Naive thymus-derived CD8-positive, alpha-beta T cell (primary cell): ENCODE measurements around the gene PXYLP1. TPM values are rescaled to one million over a fixed set of nuclear protein-coding genes. Genes with fewer than 3 reads are reported as not detected.
"Not testable (repeated sequence)": the region's sequence is repeated elsewhere in the genome, so short reads cannot be mapped to it uniquely, and the experiment has no call there.

ENCODE experiments used
- ATAC-seq, 2 donors: fragments of 150-1000 bp; cut with Tn5 transposase in 1 of 2; sonication (Bioruptor Pico), chemical (Tn5 transposase) in 1 of 2; 1 replicate in 1 of 2; 2 replicates in 1 of 2; pipeline ENCODE4 v1.10.0; 2021; ENCODE audit warnings: mild to moderate bottlenecking in 2 of 2, moderate library complexity in 2 of 2
- POLR2A ChIA-PET: fragments of 350-600 bp; sonication (Branson Sonifier 250); formaldehyde crosslinking; loops from one replicate; lab custom pipeline; 2021; ENCODE audit warnings: antibody characterized with exemption; lab: Charles Lee
- DNase-seq, 10 donors: peaks; one replicate each; pipeline versions ENCODE4 v3.0.0 to v3.0.0-alpha.2; 2020 to 2022
- H3K27ac Mint-ChIP-seq, 10 donors: one replicate each; pipeline ENCODE4 v1.8.0; 2020 to 2022; ENCODE audit warnings: mild to moderate bottlenecking in 10 of 10, mixed read lengths in 10 of 10, moderate library complexity in 4 of 10, inconsistent platforms in 1 of 10
- H3K27me3 Mint-ChIP-seq, 5 donors: one replicate each; pipeline ENCODE4 v1.8.0; 2021 to 2022; ENCODE audit warnings: mixed read lengths in 5 of 5
- H3K36me3 Mint-ChIP-seq, 3 donors: one replicate each; pipeline ENCODE4 v1.8.0; 2020 to 2022; ENCODE audit warnings: mixed read lengths in 3 of 3, mild to moderate bottlenecking in 2 of 3, inconsistent platforms in 1 of 3
- H3K4me1 Mint-ChIP-seq, 4 donors: one replicate each; pipeline ENCODE4 v1.8.0; 2021 to 2022; ENCODE audit warnings: mixed read lengths in 4 of 4
- H3K4me3 Mint-ChIP-seq, 10 donors: one replicate each; pipeline ENCODE4 v1.8.0; 2020 to 2022; ENCODE audit warnings: mild to moderate bottlenecking in 10 of 10, mixed read lengths in 10 of 10, moderate library complexity in 6 of 10, inconsistent platforms in 1 of 10
- H3K9me3 Mint-ChIP-seq, 9 donors: one replicate each; pipeline ENCODE4 v1.8.0; 2020 to 2022; ENCODE audit warnings: mixed read lengths in 9 of 9, mild to moderate bottlenecking in 3 of 9, inconsistent platforms in 1 of 9, moderate library complexity in 1 of 9
- polyA plus RNA-seq, 3 donors: library from polyadenylated mRNA; unstranded; fragments of 300-500 nt; fragmentation: Illumina TruSeq; gene quantifications; one replicate each; pipeline ENCODE4 v1.2.3, GENCODE V29; 2021
- total RNA-seq, 8 experiments: library from RNA in 2 of 8; stranded (reverse) in 2 of 8; gene quantifications; one replicate each; pipeline ENCODE4 v1.2.3 and lab custom pipeline; 2021 to 2026

The PXYLP1 gene
- total and polyA plus RNA-seq, 5 experiments from 2014 or later, result 9.9 to 36.9 (median 18.3) TPM

DNA sequence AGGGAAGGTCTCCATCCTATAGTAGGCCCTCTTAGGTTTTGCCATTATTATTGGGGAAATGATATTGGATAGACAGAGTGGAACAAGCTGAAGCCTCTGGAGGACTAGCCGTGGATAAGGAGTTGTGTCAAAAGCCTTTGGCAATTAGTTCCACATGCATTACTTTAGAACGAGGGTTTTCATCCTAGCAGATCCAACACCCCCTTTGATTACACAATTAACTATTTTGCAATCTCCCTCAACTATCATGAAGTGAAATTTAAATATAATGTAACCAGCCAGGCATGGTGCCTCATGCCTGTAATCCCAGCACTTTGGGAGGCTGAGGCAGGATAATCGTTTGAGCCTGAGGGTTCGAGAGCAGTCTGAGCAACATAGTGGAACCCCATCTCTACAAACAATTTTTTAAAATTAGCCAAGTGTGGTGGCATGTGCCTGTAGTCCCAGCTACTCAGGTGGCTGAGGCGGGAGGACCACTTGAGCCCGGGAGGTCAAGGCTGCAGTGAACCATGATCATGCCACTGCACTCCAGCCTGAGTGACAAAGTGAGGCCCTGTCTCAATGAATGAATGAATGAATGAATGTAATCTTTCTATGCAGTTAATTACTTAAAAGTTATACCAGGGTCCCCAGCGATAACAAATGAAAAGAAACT is 56.8 kb downstream of the PXYLP1 start:
- Mint-ChIP-seq H3K4me1 (peaks cover 3 to 11% (median 5%) of the 10 kb centered on the region in 4 donors), H3K36me3 (peaks cover 11 to 77% (median 33%) of the 10 kb centered on the region in 3 donors), H3K27ac (peak overlapping the region in 3 of 10 donors; percentile 8 to 68 (median 13)), H3K4me3 (no peak overlapping the region), H3K9me3 (no peaks in the 10 kb centered on the region), H3K27me3 (no peaks in the 10 kb centered on the region)
- no peak for ATAC-seq
- DNase-seq, result no peak
- POLR2A ChIA-PET, result no interaction called here

DNA sequence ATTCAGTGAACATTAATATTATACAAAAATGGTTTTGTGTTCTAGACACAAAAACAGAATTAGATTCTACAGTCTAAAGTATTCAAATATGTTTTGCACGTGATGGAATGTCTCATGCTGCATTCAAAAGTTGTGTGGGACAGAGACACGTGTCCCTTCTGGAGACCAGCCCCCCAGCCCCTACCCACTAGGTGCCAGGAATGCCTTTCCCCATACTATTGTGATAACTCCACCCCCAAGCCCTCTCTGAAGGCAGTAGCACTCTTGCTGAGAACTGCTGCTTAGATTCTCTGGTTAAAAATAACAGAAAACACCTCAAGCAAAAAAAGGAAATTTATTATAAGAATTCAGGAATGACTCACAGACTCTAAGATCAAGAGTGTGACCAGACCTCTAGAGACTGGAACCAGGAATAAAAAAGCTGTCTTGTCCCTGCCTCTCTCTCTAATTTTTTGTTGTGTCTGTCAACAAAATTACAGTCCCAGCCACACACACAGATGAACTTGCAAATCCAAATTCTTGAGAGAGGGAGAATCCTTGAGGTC is 57.7 kb downstream of the PXYLP1 start:
- peak overlapping the region in 4 of 10 donors; percentile 19 to 58 (median 32) for H3K27ac Mint-ChIP-seq
- POLR2A ChIA-PET, result interaction anchor here (3.2 kb wide), 1 partner anchor 58 kb away, joined by 8 read pairs; the partner anchor contains the start of gene PXYLP1
- H3K27me3 Mint-ChIP-seq, result no peaks in the 10 kb centered on the region
- DNase-seq (no peak), ATAC-seq (no peak)
- H3K4me3 Mint-ChIP-seq, result no peak overlapping the region
- H3K9me3 Mint-ChIP-seq, result no peaks in the 10 kb centered on the region
- peaks cover 3 to 18% (median 13%) of the 10 kb centered on the region in 4 donors for H3K4me1 Mint-ChIP-seq
- peaks cover 11 to 69% (median 29%) of the 10 kb centered on the region in 3 donors for H3K36me3 Mint-ChIP-seq

DNA sequence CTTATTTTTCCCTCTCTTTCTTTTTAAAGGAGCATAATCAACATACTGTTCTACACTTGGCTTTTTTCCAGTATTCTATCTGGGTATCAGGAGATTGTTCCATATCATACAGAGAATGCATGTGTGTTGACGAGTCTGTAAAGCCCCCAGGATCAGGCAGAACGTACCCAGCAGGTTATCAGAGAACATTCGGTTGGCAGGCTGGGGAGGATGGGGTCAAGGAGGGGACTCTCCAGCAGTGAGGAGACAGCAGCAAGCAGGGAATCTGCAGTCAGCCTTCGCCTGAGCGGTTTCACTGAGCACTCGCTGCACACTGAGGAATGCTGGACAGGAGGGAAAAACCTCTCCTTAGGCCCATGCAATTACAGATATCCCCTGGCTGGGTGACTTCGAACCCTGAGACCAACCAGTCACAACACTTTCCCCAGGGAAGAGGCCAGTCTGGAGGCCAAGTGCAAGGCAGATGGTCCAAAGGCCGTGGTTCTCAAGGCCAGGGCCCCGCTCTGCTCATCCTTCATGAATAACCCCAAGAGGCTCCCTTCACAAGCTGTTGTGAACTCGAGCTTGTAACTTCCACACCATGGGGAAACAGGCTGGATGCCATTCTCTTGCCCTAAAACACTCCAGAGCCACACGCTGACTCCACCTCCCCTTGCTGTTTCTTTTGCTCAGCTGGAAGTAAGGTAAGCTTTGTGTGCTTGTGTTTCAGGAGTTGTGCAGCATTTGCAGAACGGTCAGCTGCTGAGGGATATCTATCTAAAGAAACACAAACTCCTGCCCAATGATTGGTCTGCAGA is 60.1 kb downstream of the PXYLP1 start:
- Mint-ChIP-seq H3K36me3 (peaks cover 11 to 52% (median 30%) of the 10 kb centered on the region in 3 donors), H3K4me3 (no peak overlapping the region), H3K27me3 (no peaks in the 10 kb centered on the region), H3K4me1 (peaks cover 9 to 28% (median 23%) of the 10 kb centered on the region in 4 donors), H3K27ac (peak overlapping the region in 8 of 10 donors; percentile 1 to 91 (median 52)), H3K9me3 (peaks cover 0 to 3% (median 0%) of the 10 kb centered on the region in 9 donors)
- POLR2A ChIA-PET, result interaction anchor here (0.9 to 3.2 kb wide), 2 partner anchors 24 to 60 kb away, joined by 3 to 8 read pairs; partner anchors contain the start of gene PXYLP1
- DNase-seq (no peak), ATAC-seq (no peak)

DNA sequence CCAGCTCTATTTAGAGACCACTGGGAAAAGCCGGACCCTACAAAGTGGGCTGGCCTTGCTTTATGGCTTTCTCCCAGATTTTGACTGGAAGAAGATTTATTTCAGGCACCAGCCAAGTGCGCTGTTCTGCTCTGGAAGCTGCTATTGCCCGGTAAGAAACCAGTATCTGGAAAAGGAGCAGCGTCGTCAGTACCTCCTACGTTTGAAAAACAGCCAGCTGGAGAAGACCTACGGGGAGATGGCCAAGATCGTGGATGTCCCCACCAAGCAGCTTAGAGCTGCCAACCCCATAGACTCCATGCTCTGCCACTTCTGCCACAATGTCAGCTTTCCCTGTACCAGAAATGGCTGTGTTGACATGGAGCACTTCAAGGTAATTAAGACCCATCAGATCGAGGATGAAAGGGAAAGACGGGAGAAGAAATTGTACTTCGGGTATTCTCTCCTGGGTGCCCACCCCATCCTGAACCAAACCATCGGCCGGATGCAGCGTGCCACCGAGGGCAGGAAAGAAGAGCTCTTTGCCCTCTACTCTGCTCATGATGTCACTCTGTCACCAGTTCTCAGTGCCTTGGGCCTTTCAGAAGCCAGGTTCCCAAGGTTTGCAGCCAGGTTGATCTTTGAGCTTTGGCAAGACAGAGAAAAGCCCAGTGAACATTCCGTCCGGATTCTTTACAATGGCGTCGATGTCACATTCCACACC is 60.9 kb downstream of the PXYLP1 start:
- POLR2A ChIA-PET, result interaction anchor here (0.9 to 3.2 kb wide), 5 partner anchors 15 to 61 kb away, joined by 3 to 8 read pairs (median 3); partner anchors contain the start of gene PXYLP1
- Mint-ChIP-seq H3K4me1 (peaks cover 9 to 29% (median 23%) of the 10 kb centered on the region in 4 donors), H3K36me3 (peaks cover 9 to 49% (median 29%) of the 10 kb centered on the region in 3 donors), H3K27me3 (no peaks in the 10 kb centered on the region), H3K27ac (peak overlapping the region in 8 of 10 donors; percentile 33 to 98 (median 87)), H3K9me3 (peaks cover 0 to 3% (median 0%) of the 10 kb centered on the region in 9 donors), H3K4me3 (peak overlapping the region in 2 of 10 donors; percentile 15 to 38)
- DNase-seq (no peak), ATAC-seq (no peak)

DNA sequence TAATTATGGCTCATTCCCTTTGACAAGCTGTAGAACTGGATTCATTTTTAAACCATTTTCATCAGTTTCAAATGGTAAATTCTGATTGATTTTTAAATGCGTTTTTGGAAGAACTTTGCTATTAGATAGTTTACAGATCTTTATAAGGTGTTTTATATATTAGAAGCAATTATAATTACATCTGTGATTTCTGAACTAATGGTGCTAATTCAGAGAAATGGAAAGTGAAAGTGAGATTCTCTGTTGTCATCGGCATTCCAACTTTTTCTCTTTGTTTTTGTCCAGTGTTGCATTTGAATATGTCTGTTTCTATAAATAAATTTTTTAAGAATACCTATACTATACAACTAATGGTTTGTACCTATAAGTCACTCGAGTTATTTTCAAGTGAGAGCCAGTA is 62.7 kb downstream of the PXYLP1 start:
- no peak for ATAC-seq
- Mint-ChIP-seq H3K9me3 (peaks cover 0 to 9% (median 0%) of the 10 kb centered on the region in 9 donors), H3K36me3 (peaks cover 4 to 39% (median 35%) of the 10 kb centered on the region in 3 donors), H3K27ac (peak overlapping the region in 9 of 10 donors; percentile 83 to 98 (median 91)), H3K4me1 (peaks cover 10 to 37% (median 28%) of the 10 kb centered on the region in 4 donors), H3K4me3 (peak overlapping the region; percentile 15 to 84 (median 76)), H3K27me3 (no peaks in the 10 kb centered on the region)
- POLR2A ChIA-PET, result interaction anchor here (0.6 to 1.8 kb wide), 2 partner anchors 28 to 47 kb away, joined by 3 to 6 read pairs; no protein-coding TSS in a partner anchor
- no peak for DNase-seq

DNA sequence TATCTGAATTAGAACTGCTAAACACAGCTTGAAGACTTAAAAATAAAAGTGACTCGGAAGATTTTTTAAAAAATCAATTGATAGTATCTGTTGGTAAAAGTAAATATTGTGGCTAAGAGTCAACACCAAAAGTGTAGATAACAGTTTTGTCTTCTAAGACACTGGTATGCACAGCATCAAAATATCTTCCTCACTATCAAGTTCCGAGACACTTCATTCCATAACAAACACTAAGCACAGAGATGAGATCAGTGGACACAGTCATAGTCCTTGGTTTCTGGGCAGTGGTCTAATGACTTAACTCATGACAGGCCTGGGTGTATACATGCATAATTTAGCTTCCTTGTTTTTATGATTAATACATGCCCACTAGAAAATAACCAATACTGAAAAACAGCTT is 63.2 kb downstream of the PXYLP1 start:
- H3K4me1 Mint-ChIP-seq, result peaks cover 13 to 42% (median 31%) of the 10 kb centered on the region in 4 donors
- H3K4me3 Mint-ChIP-seq, result peak overlapping the region; percentile 15 to 84 (median 76)
- peaks cover 4 to 35% (median 30%) of the 10 kb centered on the region in 3 donors for H3K36me3 Mint-ChIP-seq
- peaks cover 0 to 9% (median 0%) of the 10 kb centered on the region in 9 donors for H3K9me3 Mint-ChIP-seq
- POLR2A ChIA-PET, result interaction anchor here (1.0 to 1.8 kb wide), 3 partner anchors 14 to 63 kb away, joined by 3 to 7 read pairs (median 6); partner anchors contain the start of gene PXYLP1
- H3K27me3 Mint-ChIP-seq, result no peaks in the 10 kb centered on the region
- peak overlapping the region; percentile 79 to 98 (median 90) for H3K27ac Mint-ChIP-seq
- ATAC-seq (no peak), DNase-seq (no peak)

DNA sequence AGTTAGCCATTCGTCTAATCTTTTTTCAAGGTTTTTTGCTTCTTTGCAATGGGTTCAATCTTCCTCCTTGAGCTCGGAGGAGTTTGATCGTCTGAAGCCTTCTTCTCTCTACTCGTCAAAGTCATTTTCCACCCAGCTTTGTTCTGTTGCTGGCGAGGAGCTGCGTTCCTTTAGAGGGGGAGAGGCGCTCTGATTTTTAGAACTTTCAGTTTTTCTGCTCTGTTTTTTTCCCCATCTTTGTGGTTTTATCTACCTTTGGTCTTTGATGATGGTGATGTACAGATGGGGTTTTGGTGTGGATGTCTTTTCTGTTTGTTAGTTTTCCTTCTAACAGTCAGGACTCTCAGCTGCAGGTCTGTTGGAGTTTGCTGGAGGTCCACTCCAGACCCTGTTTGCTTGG is 68.8 kb downstream of the PXYLP1 start:
- peaks cover 21 to 67% (median 39%) of the 10 kb centered on the region in 4 donors for H3K4me1 Mint-ChIP-seq
- not testable (repeated sequence) for ATAC-seq, H3K27me3 Mint-ChIP-seq, H3K9me3 Mint-ChIP-seq
- H3K4me3 Mint-ChIP-seq, result peak overlapping the region; percentile 68 to 87 (median 77)
- peak in 3 of 10 donors; percentile 10 to 50 (median 32) for DNase-seq
- peak overlapping the region; percentile 57 to 98 (median 92) for H3K27ac Mint-ChIP-seq
- peaks cover 0 to 20% (median 8%) of the 10 kb centered on the region in 3 donors for H3K36me3 Mint-ChIP-seq
- POLR2A ChIA-PET, result interaction anchor here (0.9 to 3.6 kb wide), 4 partner anchors 12 to 69 kb away, joined by 3 to 20 read pairs (median 6); partner anchors contain the start of gene PXYLP1

DNA sequence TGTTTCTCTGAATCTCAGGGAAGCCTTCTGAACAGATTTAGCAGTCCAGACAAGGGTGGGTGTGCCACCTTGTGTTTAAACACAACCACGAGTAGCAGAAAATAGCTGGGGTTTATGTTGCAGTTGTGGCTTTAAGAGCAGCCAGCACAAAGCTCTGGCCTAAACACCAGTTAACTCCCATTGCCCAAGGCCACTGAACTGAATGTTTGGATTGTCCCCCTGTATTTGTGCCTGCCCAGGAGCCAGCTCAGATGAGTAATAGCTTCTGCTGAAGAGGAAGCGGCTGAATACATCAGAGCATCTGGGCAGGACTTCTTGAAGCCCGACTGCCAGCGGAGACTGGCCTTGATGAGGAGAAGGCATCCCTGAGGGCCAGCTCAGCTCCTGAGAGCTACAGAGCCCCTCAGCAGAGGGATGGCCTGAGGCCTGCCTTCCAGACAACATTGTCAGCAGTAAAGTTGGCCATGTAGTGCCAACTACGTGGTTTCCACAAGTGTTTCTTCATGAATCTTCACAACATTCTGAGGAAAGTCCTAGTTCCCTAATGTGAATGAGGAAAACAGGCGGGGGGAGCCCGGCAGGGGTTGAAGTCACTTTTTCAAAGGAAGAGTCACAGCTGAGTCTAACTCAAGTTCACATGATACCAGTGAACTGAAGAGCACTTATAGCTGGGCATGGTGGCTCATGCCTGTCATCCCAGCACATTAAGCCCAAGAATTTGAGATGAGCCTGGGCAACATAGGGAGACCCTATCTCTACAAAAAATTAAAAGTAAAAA is 70.9 kb downstream of the PXYLP1 start:
- DNase-seq, result no peak
- Mint-ChIP-seq H3K9me3 (peaks cover 0 to 7% (median 0%) of the 10 kb centered on the region in 9 donors), H3K4me3 (no peak overlapping the region), H3K27ac (peak overlapping the region in 4 of 10 donors; percentile 9 to 69 (median 46)), H3K27me3 (no peaks in the 10 kb centered on the region), H3K4me1 (peaks cover 29 to 82% (median 53%) of the 10 kb centered on the region in 4 donors), H3K36me3 (peaks cover 0 to 14% (median 4%) of the 10 kb centered on the region in 3 donors)
- POLR2A ChIA-PET, result interaction anchor here (0.7 to 7.2 kb wide), 5 partner anchors 9 to 151 kb away, joined by 3 to 46 read pairs (median 20); partner anchors contain the start of gene PXYLP1
- ATAC-seq, result no peak

DNA sequence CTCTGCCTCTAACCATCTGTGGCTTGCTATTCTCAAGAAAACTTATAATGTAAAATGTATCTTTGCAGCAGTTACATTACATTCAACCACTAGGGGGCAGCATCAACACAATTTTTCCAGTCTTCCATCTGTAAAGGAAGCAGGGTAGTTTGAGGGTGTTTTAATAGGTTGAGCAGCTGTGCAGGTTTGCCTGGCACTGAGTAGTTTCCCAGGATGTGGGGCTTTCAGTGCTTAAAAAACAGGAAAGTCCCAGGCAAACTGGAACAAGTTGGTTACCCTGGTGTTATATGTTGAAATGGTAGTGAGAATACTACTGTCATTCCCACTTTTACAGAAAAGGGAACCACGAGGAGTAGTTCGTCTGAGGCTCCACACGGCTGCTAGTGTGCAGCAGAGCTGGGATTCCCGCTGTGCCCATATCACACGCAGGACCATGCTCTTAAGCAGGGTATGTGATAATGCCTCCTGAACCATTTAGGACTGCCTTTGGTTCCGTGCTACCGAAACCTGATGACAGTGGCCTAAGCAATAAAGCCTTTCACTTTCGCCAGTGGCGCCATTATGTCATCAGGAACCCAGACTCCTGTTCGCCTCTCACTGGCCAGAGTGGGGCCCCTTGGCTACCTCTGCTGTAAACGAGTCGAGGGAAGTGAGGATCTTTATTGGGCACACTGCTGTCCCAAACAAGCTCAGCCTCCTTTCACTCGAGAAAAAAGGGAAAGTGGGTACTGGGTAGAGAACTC is 72.0 kb downstream of the PXYLP1 start:
- peaks cover 0 to 6% (median 2%) of the 10 kb centered on the region in 3 donors for H3K36me3 Mint-ChIP-seq
- peaks cover 32 to 92% (median 60%) of the 10 kb centered on the region in 4 donors for H3K4me1 Mint-ChIP-seq
- POLR2A ChIA-PET, result interaction anchor here (1.3 to 7.2 kb wide), 6 partner anchors 18 to 184 kb away, joined by 4 to 53 read pairs (median 22); partner anchors contain the start of genes PXYLP1 and RASA2
- H3K27ac Mint-ChIP-seq, result peak overlapping the region in 4 of 10 donors; percentile 11 to 75 (median 30)
- DNase-seq, result peak in 9 of 10 donors; percentile 39 to 82 (median 72)
- ATAC-seq, result peak; percentile 37 to 60
- no peaks in the 10 kb centered on the region for H3K27me3 Mint-ChIP-seq
- peaks cover 0 to 6% (median 0%) of the 10 kb centered on the region in 9 donors for H3K9me3 Mint-ChIP-seq
- no peak overlapping the region for H3K4me3 Mint-ChIP-seq

DNA sequence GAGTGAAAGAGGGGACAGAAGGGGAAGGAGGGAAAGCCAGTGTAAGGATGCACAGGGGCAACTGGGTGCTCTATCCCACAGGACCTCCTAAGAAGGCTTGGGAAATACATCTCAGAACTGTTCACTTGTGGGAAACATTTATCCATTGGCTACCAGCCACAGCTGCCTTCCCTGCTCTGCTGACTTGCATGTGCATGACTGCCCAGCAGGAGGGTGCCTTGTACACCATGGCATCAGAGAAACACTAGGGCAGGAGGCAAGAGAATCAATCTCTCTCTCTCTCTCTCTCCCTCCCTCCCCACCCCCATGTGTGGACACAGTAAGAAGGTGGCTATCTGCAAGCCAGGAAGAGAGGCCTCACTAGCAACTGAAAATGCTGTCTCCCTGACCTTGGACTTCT is 73.8 kb downstream of the PXYLP1 start:
- H3K27me3 Mint-ChIP-seq, result no peaks in the 10 kb centered on the region
- H3K36me3 Mint-ChIP-seq, result no peaks in the 10 kb centered on the region
- H3K4me1 Mint-ChIP-seq, result peaks cover 24 to 89% (median 58%) of the 10 kb centered on the region in 4 donors
- DNase-seq (no peak), ATAC-seq (no peak)
- POLR2A ChIA-PET, result interaction anchor here (0.6 to 7.2 kb wide), 7 partner anchors 25 to 992 kb away, joined by 3 to 58 read pairs (median 23); partner anchors contain the start of gene PXYLP1
- peak overlapping the region in 9 of 10 donors; percentile 18 to 97 (median 73) for H3K27ac Mint-ChIP-seq
- peak overlapping the region in 1 of 10 donors; percentile 39 for H3K4me3 Mint-ChIP-seq
- no peaks in the 10 kb centered on the region for H3K9me3 Mint-ChIP-seq
